Vagina (tissue), 2 donors: ENCODE data around the gene LITAFD. TPM values are rescaled to one million over a fixed set of nuclear protein-coding genes. Genes with fewer than 3 reads are reported as not detected.
"Not testable (repeated sequence)": the region's sequence is repeated elsewhere in the genome, so short reads cannot be mapped to it uniquely, and the experiment has no call there.

Experiments
- DNase-seq, 2 donors: peaks; one replicate each; pipeline ENCODE4 v3.0.0-alpha.2; 2017; ENCODE audit errors: extremely low spot score in 2 of 2
- H3K27ac ChIP-seq: fragments of 200-600 bp; sonication (generic); one replicate; pipeline ENCODE4 v1.5.1; 2019
- H3K27me3 ChIP-seq: fragments of 200-600 bp; sonication (generic); one replicate; pipeline ENCODE4 v1.5.1; 2019
- H3K36me3 ChIP-seq, 2 donors: fragments of 200-600 bp; sonication (generic); one replicate each; pipeline ENCODE4 v1.5.1; 2017 to 2019
- H3K4me1 ChIP-seq: fragments of 200-600 bp; sonication (generic); one replicate; pipeline ENCODE4 v1.5.1; 2019
- H3K4me3 ChIP-seq, 2 donors: fragments of 200-600 bp; sonication (generic); 1 replicate in 1 of 2; 2 replicates in 1 of 2; pipeline ENCODE4 v1.5.1; 2016 to 2019
- H3K9me3 ChIP-seq: fragments of 200-600 bp; sonication (generic); one replicate; pipeline ENCODE4 v1.5.1; 2019
- CTCF ChIP-seq, 3 experiments: fragments of 450-650 bp in 2 of 3; fragments of 200-600 bp in 1 of 3; sonication (generic) in 1 of 3; IDR thresholded peaks; one replicate each; pipeline ENCODE4 v1.5.1; 2017 to 2019; ENCODE audit warnings: antibody characterized with exemption in 3 of 3, mild to moderate bottlenecking in 2 of 3, moderate library complexity in 2 of 3
- POLR2A ChIP-seq, 2 donors: fragments of 450-650 bp; IDR thresholded peaks; one replicate each; pipeline ENCODE4 v1.6.1; 2017; ENCODE audit warnings: antibody characterized with exemption in 2 of 2, mild to moderate bottlenecking in 2 of 2, moderate library complexity in 2 of 2
- POLR2AphosphoS5 ChIP-seq, 2 donors: sonication (generic); formaldehyde crosslinking; IDR thresholded peaks; one replicate each; pipeline ENCODE4 v1.9.0; 2017; ENCODE audit warnings: antibody characterized with exemption in 2 of 2, mild to moderate bottlenecking in 2 of 2, low read depth in 1 of 2; ENCODE audit not compliant: insufficient read depth in 1 of 2
- intact Hi-C: fragments of 100-400 bp; cut with DNase I; formaldehyde crosslinking; loops from one replicate; pipeline ENCODE4 v1.15.1; 2023
- total RNA-seq: library from RNA; depleted of rRNA; stranded (reverse); fragments of >200 nt; gene quantifications from one replicate; pipeline ENCODE4 v1.2.3, GENCODE V29; 2016

Gene LITAFD
- total RNA-seq, 1 donor from 2014 or later: not detected

GRCh38 chr16:8872071-8872470 is 10.1 kb upstream of the LITAFD start:
- no peak for TF ChIP-seq CTCF (IDR thresholded peaks at IDR 0.05)
- TF ChIP-seq POLR2A (IDR thresholded peaks at IDR 0.05): no peak
- no peak for TF ChIP-seq POLR2AphosphoS5 (IDR thresholded peaks at IDR 0.05; ENCODE audit: insufficient read depth in 1 of 2, low read depth in 1 of 2)
- Histone ChIP-seq H3K9me3 (no peaks in the 10 kb centered on the region), H3K27ac (no peak overlapping the region), H3K4me1 (peaks cover 16% of the 10 kb centered on the region), H3K27me3 (no peaks in the 10 kb centered on the region), H3K4me3 (no peak overlapping the region), H3K36me3 (no peaks in the 10 kb centered on the region)
- no peak for DNase-seq
- intact Hi-C loops: no loop called here

- intact Hi-C loops: no loop called here
- Histone ChIP-seq H3K4me1 (peaks cover 9% of the 10 kb centered on the region), H3K4me3 (no peak overlapping the region), H3K27ac (no peak overlapping the region), H3K9me3 (no peaks in the 10 kb centered on the region), H3K36me3 (no peaks in the 10 kb centered on the region), H3K27me3 (no peaks in the 10 kb centered on the region)
- TF ChIP-seq POLR2A (IDR thresholded peaks at IDR 0.05): no peak
- TF ChIP-seq POLR2AphosphoS5 (IDR thresholded peaks at IDR 0.05; ENCODE audit: insufficient read depth in 1 of 2, low read depth in 1 of 2): no peak
- TF ChIP-seq CTCF (IDR thresholded peaks at IDR 0.05): no peak
- no peak for DNase-seq
Measured at GRCh38 chr16:8872967-8873865, 8.9 kb upstream of the LITAFD start.

- intact Hi-C loops, H3K27ac ChIP-seq, H3K27me3 ChIP-seq, H3K4me3 ChIP-seq, H3K36me3 ChIP-seq, DNase-seq, H3K9me3 ChIP-seq: not testable (repeated sequence)
- H3K4me1 ChIP-seq: peaks cover 15% of the 10 kb centered on the region
Measured at GRCh38 chr16:8873866-8874195, 8.3 kb upstream of the LITAFD start.

- Histone ChIP-seq H3K4me1 (peaks cover 14% of the 10 kb centered on the region), H3K9me3 (no peaks in the 10 kb centered on the region), H3K27ac (no peak overlapping the region), H3K4me3 (no peak overlapping the region), H3K27me3 (no peaks in the 10 kb centered on the region), H3K36me3 (no peaks in the 10 kb centered on the region)
- intact Hi-C loops: no loop called here
- TF ChIP-seq POLR2A (IDR thresholded peaks at IDR 0.05) (no peak), POLR2AphosphoS5 (IDR thresholded peaks at IDR 0.05; ENCODE audit: insufficient read depth in 1 of 2, low read depth in 1 of 2) (no peak), CTCF (IDR thresholded peaks at IDR 0.05) (no peak)
- no peak for DNase-seq
Measured at GRCh38 chr16:8874388-8874787, 7.8 kb upstream of the LITAFD start.

- DNase-seq, H3K27ac ChIP-seq, H3K9me3 ChIP-seq, H3K27me3 ChIP-seq, H3K4me3 ChIP-seq, H3K36me3 ChIP-seq: not testable (repeated sequence)
- peaks cover 13% of the 10 kb centered on the region for H3K4me1 ChIP-seq
- intact Hi-C loops: loop anchor here (5.0 kb wide), 1 partner anchor 218 kb away; no protein-coding TSS in a partner anchor
Measured at GRCh38 chr16:8875317-8875716, 6.8 kb upstream of the LITAFD start.

- H3K4me3 ChIP-seq: no peak overlapping the region
- intact Hi-C loops: loop anchor here (5.0 kb wide), 1 partner anchor 221 kb away; no protein-coding TSS in a partner anchor
- H3K4me1 ChIP-seq: peaks cover 13% of the 10 kb centered on the region
- H3K27ac ChIP-seq: no peak overlapping the region
- TF ChIP-seq POLR2A (IDR thresholded peaks at IDR 0.05) (no peak), POLR2AphosphoS5 (IDR thresholded peaks at IDR 0.05; ENCODE audit: insufficient read depth in 1 of 2, low read depth in 1 of 2) (no peak), CTCF (IDR thresholded peaks at IDR 0.05) (no peak)
- no peak for DNase-seq
- H3K9me3 ChIP-seq: no peaks in the 10 kb centered on the region
- H3K36me3 ChIP-seq: no peaks in the 10 kb centered on the region
- no peaks in the 10 kb centered on the region for H3K27me3 ChIP-seq
Measured at GRCh38 chr16:8877894-8878522, 4.1 kb upstream of the LITAFD start.
